ENCODE data around the gene HNRNPCL1. TPM values are rescaled to one million over a fixed set of nuclear protein-coding genes. Genes with fewer than 3 reads are reported as not detected.
"Not testable (repeated sequence)": the region's sequence is repeated elsewhere in the genome, so short reads cannot be mapped to it uniquely, and the experiment has no call there.

Gene HNRNPCL1
- total and polyA plus RNA-seq, 2 of the 8 experiments (the other 6 are each of a cell fraction or from before 2014, with no cell fraction given) = not detected

GRCh38 chr1:12819061-12819460, 29.5 kb downstream of the HNRNPCL1 start:
- H3K4ac ChIP-seq (replicated peaks; ENCODE audit: insufficient read length, low read depth, low read length); DNase-seq (ENCODE audit: low read depth in 1 of 2, low spot score in 2 of 2); H3K14ac ChIP-seq (ENCODE audit: insufficient read length); H2AFZ ChIP-seq (ENCODE audit: low read length); H3K4me3 ChIP-seq (ENCODE audit: extremely low read depth in 1 of 4, insufficient read depth in 2 of 4, low read depth in 3 of 4, low read length in 4 of 4); CTCF ChIA-PET (ENCODE audit: partially characterized antibody); H3K79me2 ChIP-seq (ENCODE audit: control insufficient read depth in 1 of 2, insufficient read depth in 2 of 2, low read length in 2 of 2); H2BK15ac ChIP-seq (ENCODE audit: low read length); FAIRE-seq; H4K8ac ChIP-seq (ENCODE audit: extremely low read depth, insufficient read depth, low read length); POLR2A ChIA-PET (ENCODE audit: partially characterized antibody); H3K23me2 ChIP-seq (ENCODE audit: low read depth, low read length); H2BK20ac ChIP-seq (ENCODE audit: low read length); H2AK5ac ChIP-seq (ENCODE audit: low read depth, low read length); H3K56ac ChIP-seq (replicated peaks; ENCODE audit: insufficient read length, low read depth, low read length); H3K18ac ChIP-seq (ENCODE audit: extremely low read depth, low read length); H3K9ac ChIP-seq (replicated peaks in 1 of 4; ENCODE audit: extremely low read depth in 1 of 4, low read depth in 3 of 4, low read length in 3 of 4); H3K36me3 ChIP-seq (ENCODE audit: control insufficient read depth in 2 of 4, insufficient read depth in 4 of 4, low read length in 3 of 4); H4K91ac ChIP-seq (replicated peaks; ENCODE audit: insufficient read length, low read length); H2BK5ac ChIP-seq (ENCODE audit: low read depth, low read length); H4K5ac ChIP-seq (ENCODE audit: insufficient read length, low read depth, low read length); H4K20me1 ChIP-seq (replicated peaks in 1 of 2; ENCODE audit: control insufficient read depth in 1 of 2, insufficient read depth in 2 of 2, low read length in 2 of 2); H3K4me2 ChIP-seq (ENCODE audit: insufficient read depth in 1 of 2, low read depth in 2 of 2, low read length in 2 of 2); H3K23ac ChIP-seq (ENCODE audit: insufficient read length); H3K4me1 ChIP-seq (replicated peaks in 1 of 4; ENCODE audit: control insufficient read depth in 3 of 4, insufficient read depth in 4 of 4, low read length in 3 of 4); H3K79me1 ChIP-seq (ENCODE audit: low read depth, low read length); H3K27ac ChIP-seq (ENCODE audit: low read depth, low read length); H2BK12ac ChIP-seq (ENCODE audit: low read depth, low read length); H3K27me3 ChIP-seq (replicated peaks in 1 of 4; ENCODE audit: control insufficient read depth in 3 of 4, extremely low read depth in 1 of 4, insufficient read depth in 3 of 4, low read length in 3 of 4); H2BK120ac ChIP-seq (replicated peaks; ENCODE audit: low read depth, low read length): not testable (repeated sequence)
- WGBS, 2 experiments (ENCODE audit: extremely low coverage in 1 of 2, insufficient coverage in 1 of 2, insufficient read length in 1 of 2, insufficient replicate concordance in 2 of 2, low coverage in 1 of 2, low lambda C conversion rate in 2 of 2, missing lambda C conversion rate in 1 of 2) = 84% methylated on average over 6 of the region's 6 CpGs; no CpG with 5 or more reads in 1 of the 2 experiments
- H3K9me3 ChIP-seq (ENCODE audit: insufficient read depth in 2 of 2, low read depth in 1 of 2, low read length in 1 of 2) = peaks cover 5 to 20% of the 10 kb centered on the region in 2 experiments; a peak in 3 of 4 replicates

All from H1 (cell line).